ENCODE data around the gene NRAP. TPM values are rescaled to one million over a fixed set of nuclear protein-coding genes. Genes with fewer than 3 reads are reported as not detected.

NRAP gene
- total RNA-seq, 1 experiment from 2014 or later = not detected

DNA sequence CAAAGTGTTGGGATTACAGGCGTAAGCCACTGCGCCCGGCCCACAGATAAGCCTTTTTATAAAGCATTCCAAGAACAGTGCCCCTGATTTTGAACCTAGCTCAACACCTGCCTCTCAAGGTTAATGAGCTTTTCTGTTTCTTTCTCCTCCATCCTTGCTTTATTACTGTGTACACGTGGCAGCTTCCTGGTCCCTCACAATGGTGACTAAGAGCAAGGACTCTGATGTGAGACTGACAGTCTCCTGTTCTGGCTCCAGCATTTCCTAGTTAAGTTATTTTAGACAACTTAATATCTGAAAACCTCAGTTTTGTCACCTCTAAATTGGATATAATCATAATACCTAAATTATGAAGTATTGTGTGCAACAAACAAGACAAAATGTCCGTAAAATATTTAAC is 101.1 kb downstream of the NRAP start:
- TF ChIP-seq CTCF (IDR thresholded peaks at IDR 0.05) = no peak
- TF ChIP-seq SIN3A (IDR thresholded peaks at IDR 0.05; ENCODE audit: borderline replicate concordance, insufficient read depth, low read depth, low read length) = no peak
- no peak for TF ChIP-seq REST (IDR thresholded peaks at IDR 0.05; ENCODE audit: insufficient read depth in 1 of 2, low read depth in 2 of 2, low read length in 1 of 2)
- no peak for TF ChIP-seq TCF7L2 (IDR thresholded peaks at IDR 0.05; ENCODE audit: low read depth, low read length)
- TF ChIP-seq POLR2AphosphoS5 (IDR thresholded peaks at IDR 0.05; ENCODE audit: low read depth, low read length) = no peak
- no peak overlapping the region for H3K27ac ChIP-seq (ENCODE audit: low read length)
- intact Hi-C loops (cut with micrococcal nuclease; ENCODE audit: unreplicated experiment) (loop anchor here (5.0 kb wide), 1 partner anchor 170 kb away; no protein-coding TSS in a partner anchor), in situ Hi-C loops (cut with HindIII; ENCODE audit: low pct_unique_long_range_greater_than_20kb, low sequenced_read_pairs) (no loop called here)
- DNase-seq (ENCODE audit: low read depth, low spot score) (no peak), ATAC-seq (no peak)
- ChIA-PET CTCF (interaction anchor here (0.5 to 1.1 kb wide), 3 partner anchors 54 to 421 kb away, joined by 3 to 4 read pairs (median 3); no protein-coding TSS in a partner anchor), POLR2A (interaction anchor here (0.7 kb wide), 1 partner anchor 49 kb away, joined by 16 read pairs; no protein-coding TSS in a partner anchor)
- H3K36me3 ChIP-seq (ENCODE audit: control insufficient read depth, insufficient read depth, low read length) = no peaks in the 10 kb centered on the region
- 0 out of 2 replicates have a peak, but pooled peaks cover 5% of the 10 kb centered on the region for H3K27me3 ChIP-seq (ENCODE audit: control insufficient read depth, insufficient read depth, low read length)
- 0 out of 2 replicates have a peak, but pooled peaks cover 2% of the 10 kb centered on the region for H3K4me1 ChIP-seq (ENCODE audit: control insufficient read depth, insufficient read depth, low read length)
- H3K4me3 ChIP-seq (ENCODE audit: low read depth in 2 of 2, low read length in 2 of 2) = no peak overlapping the region
- H3K9me3 ChIP-seq (ENCODE audit: control insufficient read depth, insufficient read depth, low read depth, low read length) = no peaks in the 10 kb centered on the region
- no TSS peak for BruUV-seq (replicated peaks)

GRCh38 chr10:113562069-113562468 is 101.8 kb downstream of the NRAP start:
- intact Hi-C loops (cut with micrococcal nuclease; ENCODE audit: unreplicated experiment) = loop anchor here (5.0 kb wide), 1 partner anchor 170 kb away; no protein-coding TSS in a partner anchor
- Histone ChIP-seq H3K4me1 (ENCODE audit: control insufficient read depth, insufficient read depth, low read length) (0 out of 2 replicates have a peak, but pooled peaks cover 2% of the 10 kb centered on the region), H3K36me3 (ENCODE audit: control insufficient read depth, insufficient read depth, low read length) (no peaks in the 10 kb centered on the region), H3K27me3 (ENCODE audit: control insufficient read depth, insufficient read depth, low read length) (0 out of 2 replicates have a peak, but pooled peaks cover 7% of the 10 kb centered on the region), H3K9me3 (ENCODE audit: control insufficient read depth, insufficient read depth, low read depth, low read length) (no peaks in the 10 kb centered on the region), H3K27ac (ENCODE audit: low read length) (no peak overlapping the region), H3K4me3 (ENCODE audit: low read depth in 2 of 2, low read length in 2 of 2) (no peak overlapping the region)
- CTCF ChIA-PET = interaction anchor here (0.6 to 1.0 kb wide), 3 partner anchors 155 to 378 kb away, joined by 3 to 8 read pairs (median 4); no protein-coding TSS in a partner anchor
- POLR2A ChIA-PET = interaction anchor here (0.7 kb wide), 1 partner anchor 49 kb away, joined by 16 read pairs; no protein-coding TSS in a partner anchor
- DNase-seq (ENCODE audit: low read depth, low spot score) = no peak
- no TSS peak for BruUV-seq (replicated peaks)
- ATAC-seq = no peak
- no peak for TF ChIP-seq TCF7L2 (IDR thresholded peaks at IDR 0.05; ENCODE audit: low read depth, low read length)
- TF ChIP-seq CTCF (IDR thresholded peaks at IDR 0.05) = no peak
- TF ChIP-seq SIN3A (IDR thresholded peaks at IDR 0.05; ENCODE audit: borderline replicate concordance, insufficient read depth, low read depth, low read length) = no peak
- TF ChIP-seq POLR2AphosphoS5 (IDR thresholded peaks at IDR 0.05; ENCODE audit: low read depth, low read length) = no peak
- no peak for TF ChIP-seq REST (IDR thresholded peaks at IDR 0.05; ENCODE audit: insufficient read depth in 1 of 2, low read depth in 2 of 2, low read length in 1 of 2)
- in situ Hi-C loops (cut with HindIII; ENCODE audit: low pct_unique_long_range_greater_than_20kb, low sequenced_read_pairs) = no loop called here

Measured in Panc1 (cell line).